ENCODE measurements around the gene ZNF586. TPM values are rescaled to one million over a fixed set of nuclear protein-coding genes. Genes with fewer than 3 reads are reported as not detected.

ZNF586 gene
- total and polyA plus RNA-seq, 10 of the 15 experiments (the other 5 are each of a cell fraction or from before 2014, with no cell fraction given), result 3.9 to 24.2 (median 15.0) TPM

- TF ChIP-seq, protein P1, sequence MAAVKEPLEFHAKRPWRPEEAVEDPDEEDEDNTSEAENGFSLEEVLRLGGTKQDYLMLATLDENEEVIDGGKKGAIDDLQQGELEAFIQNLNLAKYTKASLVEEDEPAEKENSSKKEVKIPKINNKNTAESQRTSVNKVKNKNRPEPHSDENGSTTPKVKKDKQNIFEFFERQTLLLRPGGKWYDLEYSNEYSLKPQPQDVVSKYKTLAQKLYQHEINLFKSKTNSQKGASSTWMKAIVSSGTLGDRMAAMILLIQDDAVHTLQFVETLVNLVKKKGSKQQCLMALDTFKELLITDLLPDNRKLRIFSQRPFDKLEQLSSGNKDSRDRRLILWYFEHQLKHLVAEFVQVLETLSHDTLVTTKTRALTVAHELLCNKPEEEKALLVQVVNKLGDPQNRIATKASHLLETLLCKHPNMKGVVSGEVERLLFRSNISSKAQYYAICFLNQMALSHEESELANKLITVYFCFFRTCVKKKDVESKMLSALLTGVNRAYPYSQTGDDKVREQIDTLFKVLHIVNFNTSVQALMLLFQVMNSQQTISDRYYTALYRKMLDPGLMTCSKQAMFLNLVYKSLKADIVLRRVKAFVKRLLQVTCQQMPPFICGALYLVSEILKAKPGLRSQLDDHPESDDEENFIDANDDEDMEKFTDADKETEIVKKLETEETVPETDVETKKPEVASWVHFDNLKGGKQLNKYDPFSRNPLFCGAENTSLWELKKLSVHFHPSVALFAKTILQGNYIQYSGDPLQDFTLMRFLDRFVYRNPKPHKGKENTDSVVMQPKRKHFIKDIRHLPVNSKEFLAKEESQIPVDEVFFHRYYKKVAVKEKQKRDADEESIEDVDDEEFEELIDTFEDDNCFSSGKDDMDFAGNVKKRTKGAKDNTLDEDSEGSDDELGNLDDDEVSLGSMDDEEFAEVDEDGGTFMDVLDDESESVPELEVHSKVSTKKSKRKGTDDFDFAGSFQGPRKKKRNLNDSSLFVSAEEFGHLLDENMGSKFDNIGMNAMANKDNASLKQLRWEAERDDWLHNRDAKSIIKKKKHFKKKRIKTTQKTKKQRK (IDR thresholded peaks at IDR 0.05; ENCODE audit: low read depth, low read length), result peak; percentile 60; the same call in 1 of the 2 replicates
- no peak for TF ChIP-seq ZSCAN29 (IDR thresholded peaks at IDR 0.05)
- TF ChIP-seq NKRF (conservative IDR thresholded peaks at IDR 0.05), result peak; percentile 62; the same call in 1 of the 2 replicates
- peak; percentile 24 for TF ChIP-seq MEF2B (IDR thresholded peaks at IDR 0.05; ENCODE audit: partially characterized antibody, poor library complexity, severe bottlenecking)
- TF ChIP-seq FOXK2 (IDR thresholded peaks at IDR 0.05), result peak; percentile 95
- TF ChIP-seq TBL1XR1 (IDR thresholded peaks at IDR 0.05; ENCODE audit: low read depth, low read length), result no peak
- peak; percentile 66 for TF ChIP-seq LARP7 (IDR thresholded peaks at IDR 0.05)
- TF ChIP-seq POLR2AphosphoS2 (IDR thresholded peaks at IDR 0.05; ENCODE audit: low read depth, low read length), result peak; percentile 88
- TF ChIP-seq, protein P2, sequence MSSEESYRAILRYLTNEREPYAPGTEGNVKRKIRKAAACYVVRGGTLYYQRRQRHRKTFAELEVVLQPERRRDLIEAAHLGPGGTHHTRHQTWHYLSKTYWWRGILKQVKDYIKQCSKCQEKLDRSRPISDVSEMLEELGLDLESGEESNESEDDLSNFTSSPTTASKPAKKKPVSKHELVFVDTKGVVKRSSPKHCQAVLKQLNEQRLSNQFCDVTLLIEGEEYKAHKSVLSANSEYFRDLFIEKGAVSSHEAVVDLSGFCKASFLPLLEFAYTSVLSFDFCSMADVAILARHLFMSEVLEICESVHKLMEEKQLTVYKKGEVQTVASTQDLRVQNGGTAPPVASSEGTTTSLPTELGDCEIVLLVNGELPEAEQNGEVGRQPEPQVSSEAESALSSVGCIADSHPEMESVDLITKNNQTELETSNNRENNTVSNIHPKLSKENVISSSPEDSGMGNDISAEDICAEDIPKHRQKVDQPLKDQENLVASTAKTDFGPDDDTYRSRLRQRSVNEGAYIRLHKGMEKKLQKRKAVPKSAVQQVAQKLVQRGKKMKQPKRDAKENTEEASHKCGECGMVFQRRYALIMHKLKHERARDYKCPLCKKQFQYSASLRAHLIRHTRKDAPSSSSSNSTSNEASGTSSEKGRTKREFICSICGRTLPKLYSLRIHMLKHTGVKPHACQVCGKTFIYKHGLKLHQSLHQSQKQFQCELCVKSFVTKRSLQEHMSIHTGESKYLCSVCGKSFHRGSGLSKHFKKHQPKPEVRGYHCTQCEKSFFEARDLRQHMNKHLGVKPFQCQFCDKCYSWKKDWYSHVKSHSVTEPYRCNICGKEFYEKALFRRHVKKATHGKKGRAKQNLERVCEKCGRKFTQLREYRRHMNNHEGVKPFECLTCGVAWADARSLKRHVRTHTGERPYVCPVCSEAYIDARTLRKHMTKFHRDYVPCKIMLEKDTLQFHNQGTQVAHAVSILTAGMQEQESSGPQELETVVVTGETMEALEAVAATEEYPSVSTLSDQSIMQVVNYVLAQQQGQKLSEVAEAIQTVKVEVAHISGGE (CRISPR knock-in tag; IDR thresholded peaks at IDR 0.05), result no peak
- TF ChIP-seq TARDBP (IDR thresholded peaks at IDR 0.05; ENCODE audit: borderline replicate concordance), result no peak; the same call in 1 of the 2 replicates
- TF ChIP-seq ZBED1 (IDR thresholded peaks at IDR 0.05; ENCODE audit: borderline replicate concordance), result no peak
- peak; percentile 88 for TF ChIP-seq YY1 (IDR thresholded peaks at IDR 0.05; ENCODE audit: low read depth, low read length)
- no peak for TF ChIP-seq EGR1 (IDR thresholded peaks at IDR 0.05; ENCODE audit: borderline replicate concordance in 1 of 2, low read depth in 2 of 2, low read length in 2 of 2)
- TF ChIP-seq POU2F2 (IDR thresholded peaks at IDR 0.05; ENCODE audit: borderline replicate concordance, low read depth, low read length), result 0 out of 3 replicates have a peak, but pooled peaks have one; percentile 10
- TF ChIP-seq MTA2 (IDR thresholded peaks at IDR 0.05; ENCODE audit: low read depth), result no peak
- TF ChIP-seq CREB1 (IDR thresholded peaks at IDR 0.05; ENCODE audit: low read depth), result peak; percentile 93
- TF ChIP-seq CHD2 (IDR thresholded peaks at IDR 0.05; ENCODE audit: borderline replicate concordance, low read depth, low read length), result peak; percentile 91
Observed at GRCh38 chr19:57814505-57815246, 45.2 kb downstream of the ZNF586 start, which contains the start of gene ZNF552 (continued).
